Adipocyte (in vitro differentiated cells): ENCODE data around the gene EIPR1.

ENCODE experiments used
- DNase-seq: peaks from one replicate; pipeline ENCODE4 v3.0.0-alpha.2; 2015; ENCODE audit warnings: low read depth
- H3K27me3 ChIP-seq: replicated peaks from 2 replicates; pipeline ENCODE4 v1.7.0; 2013; ENCODE audit warnings: mild to moderate bottlenecking, low read length, moderate library complexity; ENCODE audit not compliant: control insufficient read depth, insufficient read depth
- H3K36me3 ChIP-seq: 2 replicates; pipeline ENCODE4 v1.7.0; 2013; ENCODE audit warnings: low read length, mild to moderate bottlenecking, moderate library complexity; ENCODE audit not compliant: control insufficient read depth, insufficient read depth, severe bottlenecking
- H3K4me1 ChIP-seq: 2 replicates; pipeline ENCODE4 v1.7.0; 2013; ENCODE audit warnings: mild to moderate bottlenecking, low read length, moderate library complexity; ENCODE audit not compliant: control insufficient read depth, insufficient read depth
- H3K4me3 ChIP-seq: 2 replicates; pipeline ENCODE4 v1.7.0; 2013; ENCODE audit warnings: mild to moderate bottlenecking, low read length, moderate library complexity
- H3K9ac ChIP-seq: 2 replicates; pipeline ENCODE4 v1.7.0; 2013; ENCODE audit warnings: mild to moderate bottlenecking, low read length, moderate library complexity
- H3K9me3 ChIP-seq: 2 replicates; pipeline ENCODE4 v1.7.0; 2013; ENCODE audit warnings: mild to moderate bottlenecking, low read length, moderate library complexity; ENCODE audit not compliant: control insufficient read depth

EIPR1 gene

DNA sequence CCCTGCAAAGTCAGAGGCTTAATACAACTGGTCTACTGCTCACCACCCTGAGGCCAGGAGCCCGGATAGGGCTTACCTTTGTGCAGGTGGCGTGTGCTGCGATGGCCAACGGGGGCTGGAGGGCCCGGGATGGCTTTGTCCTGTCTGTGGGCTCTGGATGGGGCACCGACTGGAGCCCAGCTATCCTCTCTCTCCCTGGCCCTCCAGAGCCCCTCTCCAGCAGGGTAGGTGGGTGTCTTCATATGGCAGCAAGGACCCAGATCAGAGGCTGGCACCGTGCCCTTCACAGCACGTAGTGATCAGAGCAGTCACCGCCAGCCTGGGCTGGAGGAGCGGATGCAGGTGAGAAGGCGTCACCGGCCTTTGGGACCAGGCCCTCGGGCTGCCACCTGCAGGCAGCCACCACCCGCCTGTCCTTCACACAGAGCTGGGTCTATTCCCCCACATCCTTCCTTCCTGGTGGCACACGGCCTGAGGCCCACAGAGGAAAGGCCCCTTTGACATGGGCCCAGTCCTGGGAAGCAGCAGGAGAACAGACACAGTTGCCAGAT lies 232.1 kb downstream of the EIPR1 start:
- H3K36me3 ChIP-seq, result no peaks in the 10 kb centered on the region
- H3K4me1 ChIP-seq, result no peaks in the 10 kb centered on the region
- no peak for DNase-seq
- H3K27me3 ChIP-seq, result peaks cover 2% of the 10 kb centered on the region
- H3K4me3 ChIP-seq, result no peak overlapping the region
- no peaks in the 10 kb centered on the region for H3K9me3 ChIP-seq
- H3K9ac ChIP-seq, result no peak overlapping the region

DNA sequence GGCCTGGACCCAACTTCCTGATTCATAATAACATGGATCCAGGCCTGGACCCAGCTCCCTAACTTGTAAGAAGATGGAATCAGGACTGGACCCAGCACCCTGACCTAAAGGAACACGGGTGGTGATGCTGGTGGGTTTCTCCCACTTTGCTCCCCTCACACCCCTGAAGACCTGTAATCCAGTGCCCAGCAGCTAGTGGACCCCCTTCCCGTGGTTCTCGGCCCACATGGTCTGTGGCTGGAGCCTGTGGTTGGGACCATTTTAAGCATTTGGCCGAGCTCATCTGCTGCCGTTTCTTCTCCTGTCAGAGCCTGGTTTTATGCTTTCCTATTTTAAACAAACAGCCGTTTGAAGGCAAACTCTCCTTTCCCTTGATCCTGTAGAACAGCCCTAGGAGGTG lies 232.8 kb downstream of the EIPR1 start:
- DNase-seq, result no peak
- no peaks in the 10 kb centered on the region for H3K9me3 ChIP-seq
- no peaks in the 10 kb centered on the region for H3K36me3 ChIP-seq
- H3K4me3 ChIP-seq, result no peak overlapping the region
- H3K4me1 ChIP-seq, result no peaks in the 10 kb centered on the region
- peaks cover 2% of the 10 kb centered on the region for H3K27me3 ChIP-seq
- no peak overlapping the region for H3K9ac ChIP-seq

DNA sequence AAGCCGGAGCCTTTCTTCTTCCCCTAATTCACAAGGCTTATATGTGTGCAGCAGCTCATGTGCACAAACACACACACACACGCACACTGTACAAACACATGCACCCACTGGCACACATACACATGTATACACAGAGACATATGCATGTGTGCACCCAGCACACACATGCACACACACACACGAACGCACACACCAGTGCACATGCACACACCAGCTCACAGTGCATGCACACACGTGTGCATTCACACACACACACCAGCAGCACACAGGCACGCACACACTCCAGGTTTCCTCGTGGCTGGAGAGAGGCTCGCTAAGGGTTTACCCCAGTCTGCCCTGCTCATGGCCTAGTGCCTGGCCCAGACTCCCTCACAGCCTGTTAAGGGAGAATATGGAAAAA lies 234.0 kb downstream of the EIPR1 start:
- peaks cover 2% of the 10 kb centered on the region for H3K27me3 ChIP-seq
- no peak for DNase-seq
- H3K9me3 ChIP-seq, result no peaks in the 10 kb centered on the region
- no peak overlapping the region for H3K9ac ChIP-seq
- no peaks in the 10 kb centered on the region for H3K36me3 ChIP-seq
- H3K4me1 ChIP-seq, result no peaks in the 10 kb centered on the region
- H3K4me3 ChIP-seq, result no peak overlapping the region

DNA sequence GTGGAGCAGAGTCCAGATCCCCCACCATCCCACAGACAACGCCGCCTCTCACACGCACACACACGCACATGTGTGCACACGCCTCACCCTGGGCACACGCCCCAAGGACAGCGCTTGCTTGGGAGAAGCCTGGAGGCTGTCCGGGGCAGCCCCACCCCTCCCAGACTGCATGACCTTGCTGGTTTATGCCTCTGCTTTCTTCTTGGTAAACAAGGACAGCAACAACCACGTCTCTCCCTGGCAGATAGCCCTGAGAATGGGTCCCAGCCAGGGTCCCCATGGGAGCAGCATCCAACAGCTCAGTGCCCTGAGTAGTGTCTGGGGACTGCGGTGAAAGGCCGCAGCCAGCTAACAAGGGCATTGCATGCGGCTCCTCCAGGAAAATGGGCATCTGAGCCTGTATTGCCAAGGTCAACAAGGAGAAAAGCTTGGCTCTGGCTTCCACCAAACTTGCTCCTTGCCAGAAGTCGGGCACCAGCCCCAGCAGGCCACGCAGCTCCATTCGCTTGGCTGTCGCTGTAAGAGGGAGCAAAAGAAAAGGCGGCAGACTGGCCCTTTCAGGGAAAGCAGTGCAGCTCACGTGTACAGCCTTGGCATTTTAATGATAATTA lies 234.6 kb downstream of the EIPR1 start:
- no peak overlapping the region for H3K4me3 ChIP-seq
- peaks cover 2% of the 10 kb centered on the region for H3K27me3 ChIP-seq
- H3K9ac ChIP-seq, result no peak overlapping the region
- no peaks in the 10 kb centered on the region for H3K9me3 ChIP-seq
- no peaks in the 10 kb centered on the region for H3K4me1 ChIP-seq
- H3K36me3 ChIP-seq, result no peaks in the 10 kb centered on the region
- no peak for DNase-seq

GRCh38 chr2:3142210-3142609 lies 235.4 kb downstream of the EIPR1 start:
- no peaks in the 10 kb centered on the region for H3K27me3 ChIP-seq
- H3K4me1 ChIP-seq, result no peaks in the 10 kb centered on the region
- no peak for DNase-seq
- no peak overlapping the region for H3K4me3 ChIP-seq
- no peaks in the 10 kb centered on the region for H3K36me3 ChIP-seq
- H3K9me3 ChIP-seq, result no peaks in the 10 kb centered on the region
- H3K9ac ChIP-seq, result no peak overlapping the region

- no peak overlapping the region for H3K4me3 ChIP-seq
- no peaks in the 10 kb centered on the region for H3K4me1 ChIP-seq
- H3K27me3 ChIP-seq, result no peaks in the 10 kb centered on the region
- DNase-seq, result no peak
- no peaks in the 10 kb centered on the region for H3K9me3 ChIP-seq
- H3K36me3 ChIP-seq, result no peaks in the 10 kb centered on the region
- H3K9ac ChIP-seq, result no peak overlapping the region
Observed at GRCh38 chr2:3141696-3142095, 235.9 kb downstream of the EIPR1 start.

GRCh38 chr2:3139906-3140305 lies 237.7 kb downstream of the EIPR1 start:
- no peak for DNase-seq
- Histone ChIP-seq H3K4me3 (no peak overlapping the region), H3K9ac (no peak overlapping the region), H3K27me3 (no peaks in the 10 kb centered on the region), H3K4me1 (no peaks in the 10 kb centered on the region), H3K36me3 (no peaks in the 10 kb centered on the region), H3K9me3 (no peaks in the 10 kb centered on the region)
